NCI-H187 treated with DMSO at 0.1 percent for 48 hours (cell line): ENCODE data around the gene PTPN14.

Experiments used
- DNase-seq: peaks from one replicate; lab custom pipeline; 2025; lab: John Stamatoyannopoulos, UW

Gene PTPN14

DNA sequence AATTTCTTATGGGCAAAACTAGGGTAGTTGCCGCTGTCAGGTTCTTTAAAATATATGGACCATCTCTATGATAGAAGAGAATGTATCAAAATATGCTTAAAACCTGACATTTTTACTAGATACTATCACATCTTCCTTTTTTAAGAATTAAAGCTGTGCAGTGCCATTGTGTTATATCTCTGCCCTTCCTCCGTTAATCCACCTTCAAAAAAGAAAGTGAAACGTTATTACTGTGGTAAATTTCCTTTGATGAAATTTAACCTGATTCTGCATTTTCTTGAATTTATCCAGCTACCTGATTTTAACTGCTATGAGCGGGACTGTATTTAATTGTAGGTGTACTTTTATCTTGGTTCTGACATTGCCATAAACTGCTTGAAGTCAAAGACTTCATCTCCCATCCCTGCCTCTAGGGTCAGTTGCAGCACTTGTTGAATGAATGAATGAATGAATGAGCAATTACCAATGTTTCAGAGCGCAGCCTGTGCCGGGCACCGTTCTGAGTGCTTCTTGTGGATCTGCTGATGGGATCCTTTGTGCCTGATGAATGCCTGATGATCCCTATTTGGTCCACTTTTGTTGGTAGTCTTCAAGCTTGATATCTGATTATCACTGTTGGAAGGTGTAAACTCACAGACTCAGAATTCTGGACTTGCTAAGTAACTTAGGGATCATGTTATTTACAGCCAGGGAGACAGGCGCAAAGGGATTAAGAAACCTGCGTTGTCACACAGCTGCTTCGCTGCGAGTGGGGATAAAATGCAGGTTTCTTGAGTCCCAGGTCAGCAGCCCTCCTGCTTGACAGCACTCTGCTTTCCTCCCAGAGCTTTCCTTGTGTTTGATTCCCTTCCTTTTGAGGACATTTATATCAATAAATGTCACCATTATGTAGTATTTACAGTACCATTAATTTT, 240.4 kb downstream of the PTPN14 start:
- no peak for DNase-seq

DNA sequence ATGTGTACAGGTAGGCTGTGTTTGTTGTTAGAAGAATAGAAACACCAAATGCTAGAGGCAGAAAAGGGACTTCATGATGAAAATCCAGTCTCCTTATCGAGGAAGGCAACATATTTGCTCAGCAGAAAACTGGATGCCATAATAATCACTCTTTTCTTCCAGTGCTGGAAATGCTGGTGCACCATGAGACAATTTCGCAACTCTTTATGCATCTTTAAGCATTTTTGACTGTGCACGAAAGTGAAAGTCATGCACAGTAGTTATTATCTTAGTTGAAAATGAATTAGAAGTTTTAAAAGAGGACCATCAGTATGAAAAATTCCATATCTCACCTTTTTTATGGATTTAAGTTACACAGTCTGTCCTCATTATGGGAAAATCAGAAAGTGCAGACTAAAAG, 241.4 kb downstream of the PTPN14 start:
- no peak for DNase-seq

GRCh38 chr1:214306269-214306668, 245.1 kb downstream of the PTPN14 start:
- no peak for DNase-seq

DNA sequence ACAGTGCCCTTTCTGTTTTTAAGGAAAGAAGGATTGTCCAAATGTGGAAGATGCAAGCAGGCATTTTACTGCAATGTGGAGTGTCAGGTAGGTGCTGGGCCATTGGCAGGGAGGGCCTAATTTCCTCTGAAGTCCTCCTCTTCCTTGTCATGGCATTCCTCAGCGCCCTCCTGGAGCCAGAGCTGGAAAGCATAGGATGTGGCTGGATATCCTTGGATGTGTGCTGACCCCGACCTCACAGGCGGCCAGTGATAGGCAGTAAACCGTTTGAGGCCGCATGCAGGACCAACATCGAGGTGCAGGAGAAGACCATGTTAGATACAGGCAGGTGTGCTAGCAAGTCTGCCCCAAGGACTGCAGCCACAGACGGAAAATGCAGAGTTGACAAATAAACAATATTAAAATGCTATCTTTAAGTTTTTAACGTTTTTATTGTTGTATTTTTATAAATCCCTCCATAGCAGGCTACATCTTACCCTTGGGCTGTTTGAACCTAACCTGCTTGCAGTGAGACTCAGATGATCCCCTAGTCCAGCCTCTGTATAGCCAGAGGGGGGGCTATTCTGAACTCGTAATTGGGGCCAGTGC, 246.1 kb downstream of the PTPN14 start:
- DNase-seq = no peak

DNA sequence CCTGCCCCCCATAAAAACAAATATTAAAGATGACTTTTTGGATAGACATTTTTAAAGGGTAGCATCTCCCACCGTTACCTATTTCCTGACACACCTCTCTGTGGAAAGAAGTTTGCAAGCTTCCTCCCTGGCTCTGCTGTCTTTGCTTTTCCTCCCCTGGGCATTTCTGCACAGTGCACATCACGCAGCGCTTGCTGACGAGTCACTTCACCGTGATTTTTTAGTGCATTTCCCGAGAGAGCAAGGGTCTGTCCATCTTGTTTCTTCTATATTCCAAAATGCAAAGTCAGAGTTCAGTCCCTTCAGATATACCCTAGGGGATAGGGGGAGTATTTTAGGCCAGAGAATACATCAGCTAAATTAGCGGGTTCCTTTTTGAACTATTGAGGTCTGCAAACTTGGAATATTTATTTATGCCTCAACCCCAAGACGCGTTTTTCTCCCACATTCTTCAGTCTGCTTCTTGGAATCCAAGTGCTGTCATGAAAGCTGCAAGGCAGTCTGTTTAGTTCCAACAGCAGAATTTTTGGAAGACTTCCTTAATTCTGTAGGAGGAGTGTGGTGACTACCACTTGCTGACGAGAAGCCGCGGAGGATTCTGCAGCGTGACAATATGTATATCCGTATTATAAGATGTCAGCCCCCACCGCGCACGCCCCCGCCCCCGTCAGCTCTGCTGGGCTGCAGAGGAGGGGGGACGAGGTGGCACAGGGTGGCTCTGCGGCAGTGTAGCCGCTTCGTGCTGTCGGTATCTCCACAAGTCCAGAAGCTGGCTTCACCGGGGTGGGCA, 248.1 kb downstream of the PTPN14 start:
- DNase-seq = no peak

DNA sequence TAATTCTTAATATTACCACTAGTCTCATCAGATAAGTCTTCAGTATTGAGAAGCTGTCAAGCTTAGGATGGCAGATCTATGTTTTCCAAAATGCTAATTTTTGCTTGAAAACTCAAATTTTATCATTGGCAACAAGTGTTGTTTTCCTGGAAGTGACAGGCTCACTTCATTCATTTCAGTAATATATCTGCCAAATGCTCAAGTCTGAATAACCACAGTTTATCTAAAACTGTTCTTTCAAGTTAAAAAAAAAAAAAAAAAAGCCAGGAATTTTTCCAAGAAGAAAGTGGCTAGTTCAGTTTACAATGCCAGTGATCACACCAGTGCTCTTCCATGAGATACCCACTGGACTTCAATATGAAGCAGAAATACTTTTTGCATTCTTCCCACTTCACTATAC, 249.9 kb downstream of the PTPN14 start:
- DNase-seq = no peak

GRCh38 chr1:214300149-214300780, 251.1 kb downstream of the PTPN14 start:
- DNase-seq = no peak
